H1 (cell line): ENCODE results near the gene CDC73. TPM values are rescaled to one million over a fixed set of nuclear protein-coding genes. Genes with fewer than 3 reads are reported as not detected.

ENCODE experiments used
- CHD7 ChIP-seq: fragments of 300-600 bp; sonication (generic); IDR thresholded peaks from 2 replicates; pipeline ENCODE4 v1.7.1; 2012; ENCODE audit warnings: low read length, moderate library complexity, mild to moderate bottlenecking, inconsistent platforms; ENCODE audit not compliant: insufficient replicate concordance
- polyA plus RNA-seq, 7 experiments: library from polyadenylated mRNA; depleted of rRNA in 3 of 7; stranded (reverse) in 5 of 7; unstranded in 2 of 7; fragments of >200 nt in 5 of 7; fragments of 200-250 nt in 2 of 7; gene quantifications; 1 replicate in 5 of 7; 2 replicates in 1 of 7; 4 replicates in 1 of 7; pipeline versions ENCODE4 v1.2.1 to v1.2.3, GENCODE V29; 2011 to 2013; ENCODE audit warnings: missing spikeins in 2 of 7, mixed read lengths in 2 of 7
- total RNA-seq: library from RNA; stranded (reverse); fragmentation: NEBNext Ultra II Directional; extraction: Animal tissue kit (Norgen Biotek cat#: 25700); gene quantifications from 2 replicates; pipeline ENCODE4 v1.2.1, GENCODE V29; 2021

CDC73 gene
- total and polyA plus RNA-seq, 2 of the 8 experiments (the other 6 are each of a cell fraction or from before 2014, with no cell fraction given), result 9.8 to 64.0 TPM

- TF ChIP-seq CHD7, result no peak
Observed at GRCh38 chr1:193077991-193078390, 43.8 kb upstream of the CDC73 start (continued).
